HS-5 (cell line): ENCODE results near the gene CUZD1.
"Not testable (repeated sequence)": the region's sequence is repeated elsewhere in the genome, so short reads cannot be mapped to it uniquely, and the experiment has no call there.

Experiments used
- DNase-seq: peaks from one replicate; pipeline ENCODE4 v3.0.0-alpha.2; 2012; ENCODE audit warnings: low read depth

The CUZD1 gene

GRCh38 chr10:122845783-122846332 lies at the start of gene CUZD1:
Gene CUZD1, minus strand, starts transcription at chr10:122845857. Its CDS starts 14 bp downstream, at chr10:122845843.
- DNase-seq, result no peak

DNA sequence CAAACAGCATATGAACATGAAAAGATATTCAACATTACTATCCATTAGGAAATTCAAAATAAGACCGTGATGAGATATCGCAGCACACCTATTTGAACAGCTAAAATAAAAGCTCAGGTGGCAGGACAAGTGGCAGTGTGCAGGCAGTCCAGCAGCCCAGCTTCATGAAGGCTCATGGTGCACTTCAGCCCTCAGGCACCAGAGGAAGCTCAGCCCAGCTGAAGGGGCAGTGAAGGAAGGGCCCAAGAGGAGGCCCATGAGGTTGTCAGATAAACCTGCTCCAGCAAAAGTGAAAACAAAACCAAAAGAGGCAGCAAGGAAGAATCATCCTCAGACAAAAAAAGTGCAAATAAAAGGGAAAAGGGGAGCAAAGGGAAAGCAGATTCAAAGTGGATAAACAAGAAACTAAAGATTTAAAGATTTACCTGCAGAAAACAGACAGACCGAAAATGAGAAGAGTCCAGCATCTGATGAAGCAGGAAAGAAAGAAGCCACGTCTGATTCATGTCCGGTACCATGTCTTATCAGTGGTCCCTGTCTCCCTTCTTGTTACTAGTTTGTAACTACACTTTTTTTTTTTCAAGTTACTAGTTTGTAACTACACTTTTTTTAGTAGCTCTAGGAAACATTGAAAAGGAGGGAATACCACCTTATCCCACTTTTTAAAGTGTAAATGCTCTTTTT lies 48.7 kb upstream of the CUZD1 start:
- DNase-seq, result no peak

DNA sequence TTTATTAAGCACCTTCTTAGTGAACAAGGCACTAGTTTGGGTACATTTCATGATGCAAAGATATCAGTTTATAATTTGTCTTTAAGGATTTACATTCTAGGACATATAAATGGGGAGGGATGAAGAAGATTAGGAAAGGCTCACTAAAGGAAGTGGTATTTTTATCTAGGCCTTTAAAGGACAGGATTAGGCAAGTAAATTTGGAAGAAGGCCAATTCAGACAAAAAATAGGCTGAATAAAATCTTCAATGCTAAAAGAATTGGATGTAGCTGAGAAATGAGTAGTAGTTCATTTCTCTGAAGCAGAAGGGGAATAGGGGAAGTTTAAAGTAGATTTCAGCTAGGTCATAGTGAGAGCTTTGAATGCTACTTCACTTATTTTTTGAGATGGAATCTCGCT lies 38.5 kb upstream of the CUZD1 start:
- no peak for DNase-seq

DNA sequence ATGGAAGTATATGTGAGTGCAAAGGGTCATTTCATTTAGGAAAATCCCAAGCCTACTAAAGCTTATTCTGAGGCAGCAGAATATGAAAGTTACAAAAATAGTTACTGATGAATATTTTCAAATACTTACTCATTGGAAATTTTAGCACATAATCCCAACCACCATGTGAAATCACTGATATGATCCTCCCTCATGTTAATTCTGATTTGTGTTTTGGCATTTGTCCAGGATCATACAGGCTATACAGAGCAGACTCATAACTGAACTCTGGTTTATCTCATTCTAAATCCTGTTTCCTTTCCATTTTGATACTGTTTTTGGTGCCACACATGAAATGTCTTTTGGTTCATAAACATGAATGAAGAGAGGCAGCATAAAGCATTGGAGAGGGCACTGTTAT lies 37.1 kb upstream of the CUZD1 start:
- DNase-seq, result no peak

- DNase-seq, result peak; percentile 95
Measured at GRCh38 chr10:122879339-122880273, 33.9 kb upstream of the CUZD1 start, which contains the start of gene FAM24B. Gene FAM24B, minus strand, starts transcription at chr10:122879581. Its CDS starts 29,066 bp downstream, at chr10:122850515.

DNA sequence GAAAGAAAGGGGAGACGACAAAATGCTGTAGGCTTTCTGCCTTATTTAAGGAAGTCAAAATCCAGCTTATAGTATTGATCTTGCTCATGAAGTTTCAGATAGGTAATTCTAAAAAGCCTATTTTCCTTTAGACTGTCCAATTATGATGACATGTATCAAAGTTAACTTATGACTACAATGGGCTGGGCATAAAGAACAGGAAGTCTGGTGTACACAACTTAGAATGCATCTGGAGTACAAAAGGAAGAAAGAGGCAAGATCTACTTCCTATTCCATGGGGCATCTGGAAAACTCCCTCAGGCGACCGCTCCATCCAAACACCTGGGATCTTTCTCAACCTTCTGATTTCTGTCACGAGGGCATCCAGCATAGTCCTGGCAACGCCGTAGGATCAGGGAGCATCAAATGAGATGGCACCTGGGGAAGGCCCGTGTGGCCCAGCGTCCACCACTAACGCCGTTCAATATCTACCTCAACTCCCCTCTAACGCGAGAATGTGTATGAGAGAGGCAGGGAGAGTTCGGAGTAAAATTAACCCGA lies 33.2 kb upstream of the CUZD1 start:
- DNase-seq, result no peak

DNA sequence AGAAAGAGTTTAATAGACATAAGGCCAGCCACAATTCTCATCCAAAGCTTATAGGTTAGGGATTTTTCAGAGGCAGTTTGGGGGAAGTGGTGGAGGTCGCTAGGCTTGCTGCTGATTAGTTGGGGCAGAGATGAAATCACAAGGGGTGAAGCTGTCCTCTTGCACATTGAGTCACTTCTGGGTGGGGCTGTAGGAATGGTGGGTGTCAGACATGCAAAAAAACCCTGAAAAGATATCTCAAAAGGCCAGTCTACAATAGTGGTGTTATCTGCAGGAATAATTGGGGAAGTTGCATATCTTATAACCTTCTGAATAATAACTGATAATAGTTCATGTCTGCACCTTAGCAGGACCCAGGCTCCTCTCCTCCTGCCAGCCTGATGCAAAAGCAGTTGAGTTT lies 31.6 kb upstream of the CUZD1 start:
- no peak for DNase-seq

DNA sequence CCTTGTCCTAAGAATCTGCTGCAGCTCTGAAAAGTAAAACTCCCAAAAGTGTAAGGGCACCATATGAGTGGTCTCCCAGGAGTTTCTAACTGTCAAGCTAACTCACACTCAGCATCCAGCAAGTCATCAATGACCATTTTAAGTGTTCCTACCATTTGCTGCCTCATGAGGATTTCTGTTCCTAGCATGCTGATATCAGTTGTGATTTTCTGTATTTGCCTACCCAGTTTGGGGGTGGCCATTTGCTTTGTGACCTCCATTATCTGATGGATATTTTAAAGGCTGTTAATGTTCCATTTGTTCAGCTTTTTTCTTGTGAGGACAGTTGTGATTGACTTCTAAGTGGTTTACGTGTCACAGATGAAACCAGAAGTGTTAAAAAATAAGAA lies 30.8 kb upstream of the CUZD1 start:
- no peak for DNase-seq

DNA sequence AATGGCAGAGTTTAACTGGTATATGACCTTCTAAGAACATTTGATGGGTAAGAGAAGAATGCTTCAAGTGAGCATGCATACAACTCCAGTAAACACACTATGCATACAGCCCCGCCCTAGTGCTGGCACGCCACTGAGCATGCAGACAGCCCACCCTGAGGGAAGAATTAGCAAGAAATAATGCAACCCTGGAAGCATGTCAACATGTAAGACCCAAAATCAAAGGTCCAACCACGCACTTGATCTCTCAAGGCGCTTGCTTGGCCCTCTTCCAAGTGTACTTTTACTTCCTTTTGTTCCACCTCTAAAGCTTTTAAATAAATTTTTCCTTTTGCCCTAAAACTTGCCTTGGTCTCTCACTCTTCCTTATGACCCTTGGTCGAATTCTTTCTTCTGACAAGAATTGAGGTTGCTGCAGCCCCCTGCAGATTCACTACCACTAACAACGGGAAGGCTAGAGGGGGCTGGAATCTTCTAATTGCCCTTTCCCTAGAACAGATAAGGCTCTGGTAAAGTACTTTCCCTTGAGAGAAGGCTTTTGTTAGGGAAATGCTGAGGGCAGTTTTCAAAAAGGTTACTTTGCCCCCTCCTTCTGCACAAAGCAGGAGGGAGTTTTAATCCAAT lies 30.3 kb upstream of the CUZD1 start:
- no peak for DNase-seq

DNA sequence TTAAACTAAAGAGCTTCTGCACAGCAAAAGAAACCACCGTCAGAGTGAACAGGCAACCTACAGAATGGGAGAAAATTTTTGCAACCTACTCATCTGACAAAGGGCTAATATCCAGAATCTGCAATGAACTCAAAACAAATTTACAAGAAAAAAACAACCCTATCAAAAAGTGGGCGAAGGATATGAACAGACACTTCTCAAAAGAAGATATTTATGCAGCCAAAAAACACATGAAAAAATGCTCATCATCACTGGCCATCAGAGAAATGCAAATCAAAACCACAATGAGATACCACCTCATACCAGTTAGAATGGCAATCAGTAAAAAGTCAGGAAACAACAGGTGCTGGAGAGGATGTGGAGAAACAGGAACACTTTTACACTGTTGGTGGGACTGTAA lies 26.3 kb upstream of the CUZD1 start:
- not testable (repeated sequence) for DNase-seq

GRCh38 chr10:122868768-122869167 lies 23.1 kb upstream of the CUZD1 start:
- not testable (repeated sequence) for DNase-seq

GRCh38 chr10:122866757-122867482 lies 21.3 kb upstream of the CUZD1 start:
- not testable (repeated sequence) for DNase-seq

- DNase-seq, result no peak
Measured at GRCh38 chr10:122864901-122865300, 19.2 kb upstream of the CUZD1 start.

DNA sequence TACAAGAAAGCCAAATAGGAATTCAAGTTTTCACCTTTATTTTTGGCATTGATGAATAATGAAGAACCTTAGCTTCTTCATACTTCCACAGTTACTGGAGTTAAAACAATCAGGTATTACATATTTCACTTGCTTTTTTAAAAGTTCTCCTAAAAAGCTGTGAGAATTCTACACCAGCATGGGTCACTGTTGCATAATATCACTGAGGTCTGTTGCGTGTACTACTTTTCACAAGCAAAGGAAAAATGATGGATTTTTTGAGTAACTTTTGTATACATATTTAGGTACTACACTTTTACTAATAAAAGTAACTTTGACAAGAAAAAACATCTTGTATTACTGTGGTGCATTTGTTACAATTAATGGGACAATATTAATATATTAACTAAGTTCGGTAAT lies 18.5 kb upstream of the CUZD1 start:
- no peak for DNase-seq

GRCh38 chr10:122863216-122864193 lies 17.8 kb upstream of the CUZD1 start:
- DNase-seq, result no peak

DNA sequence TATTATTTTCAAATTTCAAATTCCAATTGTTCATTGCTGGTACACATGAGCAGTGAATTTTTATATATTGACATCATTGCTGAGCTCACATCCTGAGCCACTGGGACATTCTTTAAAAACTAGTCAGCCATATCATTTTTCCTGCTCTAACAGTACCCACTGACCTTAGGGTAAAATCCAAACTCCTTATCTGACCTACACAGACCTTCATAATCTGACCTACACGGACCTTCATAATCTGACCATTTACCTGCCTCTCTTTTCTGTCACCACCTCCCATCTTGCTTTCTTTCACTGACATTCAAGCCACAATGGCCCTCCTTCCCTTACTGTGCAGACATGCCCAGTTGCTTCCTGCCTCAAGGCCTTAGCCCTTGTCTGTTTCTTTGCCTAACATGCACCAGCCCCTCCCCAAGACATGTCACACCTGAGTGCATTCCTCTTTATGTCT lies 16.1 kb upstream of the CUZD1 start:
- no peak for DNase-seq

DNA sequence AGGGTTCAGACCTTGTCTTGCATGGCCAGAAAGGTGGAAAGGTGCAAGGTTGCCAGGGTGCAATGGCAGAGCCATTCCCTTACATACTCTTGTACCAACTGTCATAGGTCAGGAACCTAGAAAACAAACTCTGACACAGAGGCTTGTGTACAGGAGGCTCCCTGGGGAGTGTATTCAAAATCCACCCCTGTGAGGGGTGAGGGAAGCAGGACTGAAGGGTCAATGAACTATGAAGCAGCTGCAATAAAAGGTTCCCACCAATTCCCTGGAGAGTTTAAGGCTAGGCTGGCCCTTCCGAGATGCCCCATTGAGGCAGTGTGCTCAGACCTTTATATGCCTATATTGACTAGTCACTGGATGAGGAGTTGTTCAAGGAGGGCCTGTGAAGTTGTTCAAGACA lies 13.9 kb upstream of the CUZD1 start:
- no peak for DNase-seq

DNA sequence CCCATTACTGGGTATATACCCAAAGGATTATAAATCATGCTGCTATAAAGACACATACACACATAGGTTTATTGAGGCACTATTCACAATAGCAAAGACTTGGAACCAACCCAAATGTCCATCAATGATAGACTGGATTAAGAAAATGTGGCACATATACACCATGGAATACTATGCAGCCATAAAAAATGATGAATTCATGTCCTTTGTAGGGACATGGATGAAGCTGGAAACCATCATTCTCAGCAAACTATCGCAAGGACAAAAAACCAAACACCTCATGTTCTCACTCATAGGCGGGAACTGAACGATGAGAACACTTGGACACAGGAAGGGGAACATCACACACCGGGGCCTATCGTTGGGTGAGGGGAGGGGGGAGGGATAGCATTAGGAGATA lies 12.4 kb upstream of the CUZD1 start:
- DNase-seq, result not testable (repeated sequence)

- no peak for DNase-seq
Measured at GRCh38 chr10:122856902-122857301, 11.2 kb upstream of the CUZD1 start.

GRCh38 chr10:122855745-122856144 lies 10.1 kb upstream of the CUZD1 start:
- no peak for DNase-seq
